K562 (cell line): ENCODE measurements around the gene OR7G1.

Source experiments
- GABPA ChIP-seq: fragments of 200-800 bp; sonication (Bioruptor generic); conservative IDR thresholded peaks from 2 replicates; pipeline ENCODE4 v1.6.1; 2016; ENCODE audit warnings: low read depth, missing genetic modification characterization, missing compliant biosample characterization
- TF ChIP-seq, protein P1 (sequence below), 3 experiments: IDR thresholded peaks in 2 of 3; conservative IDR thresholded peaks in 1 of 3; 2 replicates each; pipeline ENCODE4 v1.5.1; 2011 to 2012; ENCODE audit warnings: low read length in 3 of 3, mild to moderate bottlenecking in 3 of 3, control low read depth in 2 of 3, improper control_type of control experiment in 1 of 3, inconsistent platforms in 1 of 3, low read depth in 1 of 3, mixed read lengths in 1 of 3, moderate library complexity in 1 of 3; ENCODE audit not compliant: insufficient read depth in 2 of 3
- TF ChIP-seq, protein P2 (sequence below): sonication (generic); formaldehyde crosslinking; IDR thresholded peaks from 2 replicates; pipeline ENCODE4 v1.8.0; 2022; ENCODE audit warnings: missing genetic modification reagents, mild to moderate bottlenecking, borderline replicate concordance

DNA sequence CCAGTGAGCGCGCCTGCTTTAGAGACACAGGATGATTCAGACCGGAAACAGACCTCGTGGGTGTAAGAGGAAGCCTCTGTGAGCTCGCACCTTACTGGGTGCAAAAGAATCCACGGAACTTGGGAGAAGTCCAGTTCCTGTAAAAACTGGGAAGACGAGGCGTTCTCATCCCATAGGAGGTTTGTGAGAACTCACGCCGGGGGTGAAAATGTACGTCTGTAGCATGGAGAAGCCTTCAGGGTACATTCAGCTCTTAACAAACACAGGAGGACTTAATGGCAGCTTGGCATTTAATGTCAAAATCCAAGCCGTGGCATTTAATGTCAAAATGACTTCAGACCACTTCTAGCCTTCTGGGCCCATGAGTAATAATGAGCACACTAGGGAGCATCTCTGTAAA lies 45.9 kb upstream of the OR7G1 start:
- TF ChIP-seq, protein P1, sequence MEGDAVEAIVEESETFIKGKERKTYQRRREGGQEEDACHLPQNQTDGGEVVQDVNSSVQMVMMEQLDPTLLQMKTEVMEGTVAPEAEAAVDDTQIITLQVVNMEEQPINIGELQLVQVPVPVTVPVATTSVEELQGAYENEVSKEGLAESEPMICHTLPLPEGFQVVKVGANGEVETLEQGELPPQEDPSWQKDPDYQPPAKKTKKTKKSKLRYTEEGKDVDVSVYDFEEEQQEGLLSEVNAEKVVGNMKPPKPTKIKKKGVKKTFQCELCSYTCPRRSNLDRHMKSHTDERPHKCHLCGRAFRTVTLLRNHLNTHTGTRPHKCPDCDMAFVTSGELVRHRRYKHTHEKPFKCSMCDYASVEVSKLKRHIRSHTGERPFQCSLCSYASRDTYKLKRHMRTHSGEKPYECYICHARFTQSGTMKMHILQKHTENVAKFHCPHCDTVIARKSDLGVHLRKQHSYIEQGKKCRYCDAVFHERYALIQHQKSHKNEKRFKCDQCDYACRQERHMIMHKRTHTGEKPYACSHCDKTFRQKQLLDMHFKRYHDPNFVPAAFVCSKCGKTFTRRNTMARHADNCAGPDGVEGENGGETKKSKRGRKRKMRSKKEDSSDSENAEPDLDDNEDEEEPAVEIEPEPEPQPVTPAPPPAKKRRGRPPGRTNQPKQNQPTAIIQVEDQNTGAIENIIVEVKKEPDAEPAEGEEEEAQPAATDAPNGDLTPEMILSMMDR (IDR thresholded peaks at IDR 0.05 in 2 of 3, conservative IDR thresholded peaks at IDR 0.05 in 1 of 3; ENCODE audit: insufficient read depth in 2 of 3, low read depth in 1 of 3, low read length in 3 of 3) = no peak
- TF ChIP-seq, protein P2, sequence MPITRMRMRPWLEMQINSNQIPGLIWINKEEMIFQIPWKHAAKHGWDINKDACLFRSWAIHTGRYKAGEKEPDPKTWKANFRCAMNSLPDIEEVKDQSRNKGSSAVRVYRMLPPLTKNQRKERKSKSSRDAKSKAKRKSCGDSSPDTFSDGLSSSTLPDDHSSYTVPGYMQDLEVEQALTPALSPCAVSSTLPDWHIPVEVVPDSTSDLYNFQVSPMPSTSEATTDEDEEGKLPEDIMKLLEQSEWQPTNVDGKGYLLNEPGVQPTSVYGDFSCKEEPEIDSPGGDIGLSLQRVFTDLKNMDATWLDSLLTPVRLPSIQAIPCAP (CRISPR knock-in tag) = no peak
- TF ChIP-seq GABPA (tag) = no peak
